Brain microvascular endothelial cell (primary cell): ENCODE data around the gene SYNE4.

Experiments used
- DNase-seq: peaks from one replicate; pipeline ENCODE4 v3.0.0-alpha.2; 2020
- H3K27ac ChIP-seq: fragments of 250-450 bp; sonication (Bioruptor Pico); 2 replicates; pipeline ENCODE4 v1.5.1; 2020; ENCODE audit warnings: mild to moderate bottlenecking, moderate library complexity
- H3K27me3 ChIP-seq: fragments of 250-450 bp; sonication (Bioruptor Pico); replicated peaks from 2 replicates; pipeline ENCODE4 v1.5.1; 2020; ENCODE audit warnings: mild to moderate bottlenecking
- H3K36me3 ChIP-seq: fragments of 250-450 bp; sonication (Bioruptor Pico); replicated peaks from 2 replicates; pipeline ENCODE4 v1.5.1; 2020; ENCODE audit warnings: mild to moderate bottlenecking
- H3K4me3 ChIP-seq: 2 replicates; pipeline ENCODE4 v1.5.1; 2011; ENCODE audit warnings: low read depth, mild to moderate bottlenecking, control low read depth, low read length, moderate library complexity
- CTCF ChIP-seq: IDR thresholded peaks from 2 replicates; pipeline ENCODE4 v1.5.1; 2011; ENCODE audit warnings: low read depth, mild to moderate bottlenecking, moderate library complexity, low read length, control low read depth, inconsistent platforms; ENCODE audit errors: missing control alignments
- in situ Hi-C: cut with HindIII; loops from 2 replicates; pipeline ENCODE4 v1.10.0; 2017; ENCODE audit warnings: low sequenced_read_pairs, low pct_ligation_motif_present

The SYNE4 gene

GRCh38 chr19:35966771-35967170 lies 41.8 kb downstream of the SYNE4 start:
- H3K27ac ChIP-seq = no peak overlapping the region
- no peak for DNase-seq
- no peaks in the 10 kb centered on the region for H3K27me3 ChIP-seq
- in situ Hi-C loops = no loop called here
- TF ChIP-seq CTCF = no peak
- H3K36me3 ChIP-seq = no peaks in the 10 kb centered on the region
- H3K4me3 ChIP-seq = no peak overlapping the region

- peak; percentile 53 for DNase-seq
These were observed 45.1 kb downstream of the SYNE4 start for GRCh38 chr19:35963514-35963913.

GRCh38 chr19:35960432-35960972 lies 48.1 kb downstream of the SYNE4 start:
- Histone ChIP-seq H3K36me3 (no peaks in the 10 kb centered on the region), H3K4me3 (no peak overlapping the region), H3K27me3 (peaks cover 33% of the 10 kb centered on the region), H3K27ac (no peak overlapping the region)
- DNase-seq = no peak
- TF ChIP-seq CTCF = no peak
- in situ Hi-C loops = no loop called here

More at GRCh38 chr19:35963514-35963913, 45.1 kb downstream of the SYNE4 start:
- Histone ChIP-seq H3K36me3 (no peaks in the 10 kb centered on the region), H3K27me3 (peaks cover 22% of the 10 kb centered on the region), H3K4me3 (no peak overlapping the region), H3K27ac (no peak overlapping the region)
- no peak for TF ChIP-seq CTCF
- in situ Hi-C loops = no loop called here

GRCh38 chr19:35959968-35960320 lies 48.7 kb downstream of the SYNE4 start:
- DNase-seq = no peak
- Histone ChIP-seq H3K36me3 (no peaks in the 10 kb centered on the region), H3K27ac (no peak overlapping the region), H3K27me3 (peaks cover 33% of the 10 kb centered on the region), H3K4me3 (no peak overlapping the region)
- in situ Hi-C loops = no loop called here
- no peak for TF ChIP-seq CTCF

- H3K27me3 ChIP-seq = peaks cover 33% of the 10 kb centered on the region
- peak; percentile 7 for TF ChIP-seq CTCF
- no peak overlapping the region for H3K27ac ChIP-seq
These were observed 49.3 kb downstream of the SYNE4 start for GRCh38 chr19:35959040-35959967.

More at GRCh38 chr19:35959040-35959967, 49.3 kb downstream of the SYNE4 start:
- no peak for DNase-seq
- in situ Hi-C loops = no loop called here
- Histone ChIP-seq H3K36me3 (no peaks in the 10 kb centered on the region), H3K4me3 (no peak overlapping the region)
